PC-9 (cell line): ENCODE data around the gene RMI2.

Source experiments
- CTCF ChIP-seq: fragments of 200-600 bp; sonication (generic); conservative IDR thresholded peaks from 2 replicates; pipeline ENCODE4 v1.6.1; 2017; ENCODE audit warnings: mixed run types, antibody characterized with exemption, mild to moderate bottlenecking, moderate library complexity
- EZH2 ChIP-seq: fragments of 200-600 bp; sonication (generic); IDR thresholded peaks from 2 replicates; pipeline ENCODE4 v1.8.0; 2017; ENCODE audit warnings: antibody characterized with exemption, low read depth

GRCh38 chr16:11322823-11323222 is 22.4 kb upstream of the RMI2 start:
- TF ChIP-seq CTCF (no peak), EZH2 (no peak)
